ENCODE results near the gene SEMA3F.

SEMA3F gene

DNA sequence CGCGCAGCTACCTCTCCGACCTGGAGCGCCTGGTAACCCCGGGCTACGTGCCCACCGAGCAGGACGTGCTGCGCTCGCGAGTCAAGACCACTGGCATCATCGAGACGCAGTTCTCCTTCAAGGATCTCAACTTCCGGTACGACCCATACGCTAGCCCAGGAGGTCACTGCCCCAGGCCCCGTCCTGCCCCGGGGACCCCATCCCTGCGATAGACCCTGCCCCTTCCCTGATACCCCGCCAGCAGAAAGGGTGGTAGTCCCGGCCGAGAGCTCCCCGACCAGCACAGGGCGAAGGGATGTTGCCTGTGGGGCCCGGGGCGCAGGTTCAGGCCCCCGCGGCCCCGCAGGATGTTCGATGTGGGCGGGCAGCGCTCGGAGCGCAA lies 38.6 kb downstream of the SEMA3F start:
- no peaks in the 10 kb centered on the region for H3K36me3 ChIP-seq (ENCODE audit: control insufficient read depth in 4 of 4, insufficient read depth in 4 of 4, low read length in 3 of 4)
- no peak overlapping the region for H3K4me3 ChIP-seq (ENCODE audit: control insufficient read depth in 1 of 7, extremely low read depth in 1 of 7, insufficient read depth in 4 of 7, low read depth in 2 of 7, low read length in 6 of 7)
- H3K27me3 ChIP-seq (replicated peaks in 2 of 5; ENCODE audit: control insufficient read depth in 4 of 5, insufficient read depth in 5 of 5, low read length in 4 of 5): peaks cover 0 to 38% (median 25%) of the 10 kb centered on the region in 5 experiments
- H3K4me1 ChIP-seq (ENCODE audit: control extremely low read depth in 1 of 4, control insufficient read depth in 4 of 4, insufficient read depth in 4 of 4, low read length in 3 of 4): peaks cover 0 to 19% (median 15%) of the 10 kb centered on the region in 4 experiments
- CTCF ChIA-PET: interaction anchor here (1.0 to 12.2 kb wide), 13 partner anchors 14 to 92 kb away, joined by 3 to 238 read pairs (median 26); partner anchors contain the start of genes GNAI2, LSMEM2 and SLC38A3
- DNase-seq: no peak
- 29% methylated on average over 34 of the region's 34 CpGs for WGBS (ENCODE audit: insufficient coverage)
- H3K9me3 ChIP-seq (ENCODE audit: control extremely low read depth in 1 of 5, control insufficient read depth in 4 of 5, insufficient read depth in 2 of 5, low read depth in 1 of 5, low read length in 4 of 5): no peaks in the 10 kb centered on the region
- POLR2A ChIA-PET: no interaction called here
- no peak overlapping the region for H3K27ac ChIP-seq (ENCODE audit: insufficient read depth in 1 of 2, low read depth in 1 of 2, low read length in 2 of 2, poor library complexity in 1 of 2, severe bottlenecking in 2 of 2)

DNA sequence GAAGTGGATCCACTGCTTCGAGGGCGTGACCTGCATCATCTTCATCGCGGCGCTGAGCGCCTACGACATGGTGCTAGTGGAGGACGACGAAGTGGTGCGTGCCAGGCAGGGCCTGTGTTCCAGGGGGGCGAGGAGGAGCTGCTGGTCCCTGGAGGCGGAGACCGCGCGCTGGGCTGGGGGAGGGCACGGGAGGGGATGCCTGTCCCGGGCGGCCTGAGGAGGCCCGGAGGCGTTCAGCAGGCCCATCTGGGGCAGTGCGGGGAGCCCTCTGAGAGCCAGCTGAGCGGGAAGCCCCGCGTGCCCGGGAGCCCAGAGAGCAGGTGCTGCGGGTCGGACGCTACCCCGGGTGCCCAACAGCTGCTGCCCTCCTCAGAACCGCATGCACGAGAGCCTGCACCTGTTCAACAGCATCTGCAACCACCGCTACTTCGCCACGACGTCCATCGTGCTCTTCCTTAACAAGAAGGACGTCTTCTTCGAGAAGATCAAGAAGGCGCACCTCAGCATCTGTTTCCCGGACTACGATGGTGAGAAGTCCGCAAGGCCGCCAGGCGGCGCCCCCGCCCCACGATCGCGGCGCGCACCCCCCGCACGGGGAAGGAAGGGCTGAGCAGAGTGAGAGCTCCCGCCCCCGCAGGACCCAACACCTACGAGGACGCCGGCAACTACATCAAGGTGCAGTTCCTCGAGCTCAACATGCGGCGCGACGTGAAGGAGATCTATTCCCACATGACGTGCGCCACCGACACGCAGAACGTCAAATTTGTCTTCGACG lies 39.2 kb downstream of the SEMA3F start:
- 10% methylated on average over 64 of the region's 70 CpGs for WGBS (ENCODE audit: insufficient coverage)
- POLR2A ChIA-PET: interaction anchor here (1.1 kb wide), 1 partner anchor 32 kb away, joined by 7 read pairs; no protein-coding TSS in a partner anchor
- peaks cover 0 to 38% (median 25%) of the 10 kb centered on the region in 5 experiments for H3K27me3 ChIP-seq (replicated peaks in 2 of 5; ENCODE audit: control insufficient read depth in 4 of 5, insufficient read depth in 5 of 5, low read length in 4 of 5)
- H3K36me3 ChIP-seq (ENCODE audit: control insufficient read depth in 4 of 4, insufficient read depth in 4 of 4, low read length in 3 of 4): no peaks in the 10 kb centered on the region
- CTCF ChIA-PET: interaction anchor here (0.8 to 12.2 kb wide), 21 partner anchors 10 to 124 kb away, joined by 3 to 238 read pairs (median 6); partner anchors contain the start of genes GNAI2, LSMEM2 and SLC38A3
- peaks cover 0 to 17% (median 15%) of the 10 kb centered on the region in 4 experiments for H3K4me1 ChIP-seq (ENCODE audit: control extremely low read depth in 1 of 4, control insufficient read depth in 4 of 4, insufficient read depth in 4 of 4, low read length in 3 of 4)
- H3K9me3 ChIP-seq (ENCODE audit: control extremely low read depth in 1 of 5, control insufficient read depth in 4 of 5, insufficient read depth in 2 of 5, low read depth in 1 of 5, low read length in 4 of 5): no peaks in the 10 kb centered on the region
- H3K27ac ChIP-seq (ENCODE audit: insufficient read depth in 1 of 2, low read depth in 1 of 2, low read length in 2 of 2, poor library complexity in 1 of 2, severe bottlenecking in 2 of 2): no peak overlapping the region
- H3K4me3 ChIP-seq (ENCODE audit: control insufficient read depth in 1 of 7, extremely low read depth in 1 of 7, insufficient read depth in 4 of 7, low read depth in 2 of 7, low read length in 6 of 7): peak overlapping the region in 1 of 7 experiments; percentile 11
- DNase-seq: peak; percentile 80 to 88 (median 86)

DNA sequence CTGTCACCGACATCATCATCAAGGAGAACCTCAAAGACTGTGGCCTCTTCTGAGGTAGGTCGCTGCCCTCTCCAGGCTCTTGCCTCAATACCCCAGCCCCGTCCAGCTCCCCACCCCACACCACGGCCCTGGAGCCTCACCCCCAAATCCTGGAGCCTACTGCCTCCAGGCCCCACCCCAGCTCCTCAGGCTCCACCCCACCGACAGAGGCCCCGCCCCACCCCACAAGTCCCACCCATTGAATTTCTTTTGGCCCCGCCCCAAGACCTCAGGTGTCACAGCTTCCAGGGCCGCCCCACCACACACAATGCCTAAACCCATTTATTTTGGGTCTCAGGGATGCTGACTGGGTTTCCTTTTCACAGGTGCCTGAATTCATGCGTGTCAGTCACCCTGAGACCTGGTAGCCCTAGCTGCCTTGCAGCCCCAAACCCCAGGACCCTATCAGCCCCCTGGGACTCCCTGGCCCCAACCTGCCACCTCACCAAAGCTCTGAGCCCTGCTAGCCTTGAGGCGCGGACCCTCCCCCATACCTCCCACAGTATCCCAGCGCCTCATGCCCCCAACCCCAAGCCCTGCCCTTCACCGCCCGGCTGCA lies 39.9 kb downstream of the SEMA3F start:
- Histone ChIP-seq H3K4me1 (ENCODE audit: control extremely low read depth in 1 of 4, control insufficient read depth in 4 of 4, insufficient read depth in 4 of 4, low read length in 3 of 4) (peaks cover 0 to 17% (median 15%) of the 10 kb centered on the region in 4 experiments), H3K4me3 (ENCODE audit: control insufficient read depth in 1 of 7, extremely low read depth in 1 of 7, insufficient read depth in 4 of 7, low read depth in 2 of 7, low read length in 6 of 7) (peak overlapping the region in 1 of 7 experiments; percentile 11), H3K36me3 (ENCODE audit: control insufficient read depth in 4 of 4, insufficient read depth in 4 of 4, low read length in 3 of 4) (no peaks in the 10 kb centered on the region), H3K9me3 (ENCODE audit: control extremely low read depth in 1 of 5, control insufficient read depth in 4 of 5, insufficient read depth in 2 of 5, low read depth in 1 of 5, low read length in 4 of 5) (no peaks in the 10 kb centered on the region), H3K27ac (ENCODE audit: insufficient read depth in 1 of 2, low read depth in 1 of 2, low read length in 2 of 2, poor library complexity in 1 of 2, severe bottlenecking in 2 of 2) (no peak overlapping the region), H3K27me3 (replicated peaks in 2 of 5; ENCODE audit: control insufficient read depth in 4 of 5, insufficient read depth in 5 of 5, low read length in 4 of 5) (peaks cover 0 to 38% (median 25%) of the 10 kb centered on the region in 5 experiments)
- ChIA-PET POLR2A (interaction anchor here (1.1 kb wide), 2 partner anchors 12 to 31 kb away, joined by 3 to 7 read pairs; no protein-coding TSS in a partner anchor), CTCF (interaction anchor here (0.8 to 12.2 kb wide), 21 partner anchors 11 to 123 kb away, joined by 3 to 238 read pairs (median 6); partner anchors contain the start of genes GNAI2, LSMEM2 and SLC38A3)
- peak in 1 of 3 donors; percentile 48 for DNase-seq
- 87% methylated on average over 10 of the region's 14 CpGs for WGBS (ENCODE audit: insufficient coverage)

DNA sequence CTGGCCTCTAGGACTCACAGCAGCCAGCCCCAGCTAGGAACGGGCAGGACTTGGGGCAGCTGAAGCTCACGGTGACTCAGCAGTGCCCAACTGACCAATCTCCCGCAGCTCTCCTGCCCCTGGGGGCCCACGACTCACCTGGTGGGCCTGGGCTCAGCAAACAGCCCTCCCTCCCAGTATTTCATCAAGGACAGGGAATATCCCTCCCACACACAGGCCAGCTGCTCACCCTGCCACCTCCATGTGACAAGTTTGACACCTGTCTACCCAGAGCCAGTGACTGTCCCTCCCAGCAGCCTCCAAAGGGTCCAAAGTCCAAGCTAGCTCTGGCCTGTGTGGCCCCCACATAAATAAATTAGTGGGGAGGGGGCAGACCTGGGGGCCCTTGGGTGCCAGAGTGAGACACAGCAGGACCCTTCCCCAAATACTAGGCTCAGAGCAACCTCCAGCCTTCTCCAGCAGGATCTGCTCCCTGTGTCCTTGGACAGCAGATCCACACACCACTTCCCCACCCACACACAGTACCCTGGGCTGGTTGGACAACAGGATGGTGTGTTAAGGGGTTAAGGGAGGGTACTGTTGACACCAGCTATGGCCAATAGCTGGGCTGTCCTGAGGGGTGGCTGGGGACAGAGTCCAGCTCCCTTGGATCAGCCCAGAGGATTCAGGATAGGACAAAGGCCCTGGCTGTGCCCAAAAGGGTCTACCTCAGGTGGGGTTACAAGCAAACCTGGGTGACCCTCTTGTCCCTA lies 40.6 kb downstream of the SEMA3F start:
- peaks cover 0 to 38% (median 25%) of the 10 kb centered on the region in 5 experiments for H3K27me3 ChIP-seq (replicated peaks in 2 of 5; ENCODE audit: control insufficient read depth in 4 of 5, insufficient read depth in 5 of 5, low read length in 4 of 5)
- POLR2A ChIA-PET: interaction anchor here (1.1 to 1.2 kb wide), 3 partner anchors 12 to 40 kb away, joined by 3 to 4 read pairs (median 3); no protein-coding TSS in a partner anchor
- no peak overlapping the region for H3K27ac ChIP-seq (ENCODE audit: insufficient read depth in 1 of 2, low read depth in 1 of 2, low read length in 2 of 2, poor library complexity in 1 of 2, severe bottlenecking in 2 of 2)
- CTCF ChIA-PET: interaction anchor here (0.9 to 12.2 kb wide), 16 partner anchors 12 to 83 kb away, joined by 3 to 238 read pairs (median 16); partner anchors contain the start of genes GNAI2, LSMEM2 and SLC38A3
- no peak overlapping the region for H3K4me3 ChIP-seq (ENCODE audit: control insufficient read depth in 1 of 7, extremely low read depth in 1 of 7, insufficient read depth in 4 of 7, low read depth in 2 of 7, low read length in 6 of 7)
- peaks cover 0 to 17% (median 14%) of the 10 kb centered on the region in 4 experiments for H3K4me1 ChIP-seq (ENCODE audit: control extremely low read depth in 1 of 4, control insufficient read depth in 4 of 4, insufficient read depth in 4 of 4, low read length in 3 of 4)
- H3K9me3 ChIP-seq (ENCODE audit: control extremely low read depth in 1 of 5, control insufficient read depth in 4 of 5, insufficient read depth in 2 of 5, low read depth in 1 of 5, low read length in 4 of 5): no peaks in the 10 kb centered on the region
- H3K36me3 ChIP-seq (ENCODE audit: control insufficient read depth in 4 of 4, insufficient read depth in 4 of 4, low read length in 3 of 4): no peaks in the 10 kb centered on the region
- no peak for DNase-seq
- WGBS (ENCODE audit: insufficient coverage): 87% methylated on average over 3 of the region's 4 CpGs

DNA sequence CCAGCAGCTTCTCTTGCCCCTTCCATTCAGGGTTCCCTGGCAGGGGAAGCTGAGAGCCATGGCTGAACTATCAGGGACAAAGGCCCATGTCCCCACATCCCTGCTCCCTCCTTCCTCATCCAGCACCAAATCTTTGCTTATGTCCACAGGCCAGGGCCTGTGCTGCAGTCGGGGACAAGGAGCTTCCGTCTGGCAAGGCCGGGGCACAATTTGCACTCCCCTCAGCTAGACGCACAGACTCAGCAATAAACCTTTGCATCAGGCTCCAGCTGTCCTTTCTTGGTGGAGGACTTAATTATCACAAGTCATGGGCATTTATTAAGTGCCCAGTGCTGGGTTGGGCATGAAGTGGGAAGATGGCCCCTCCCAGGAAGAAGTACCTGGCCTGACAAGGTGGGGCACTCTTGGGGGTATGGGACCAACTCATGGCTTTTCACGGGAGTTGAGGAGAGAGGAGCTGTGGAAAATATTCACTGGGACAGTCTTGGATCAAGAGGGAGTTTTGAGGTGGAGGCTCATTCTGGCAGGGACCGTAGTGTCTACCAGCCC lies 41.2 kb downstream of the SEMA3F start:
- WGBS (ENCODE audit: insufficient coverage): 95% methylated on average over 6 of the region's 6 CpGs
- ChIA-PET POLR2A (interaction anchor here (1.1 to 1.2 kb wide), 3 partner anchors 11 to 39 kb away, joined by 3 to 4 read pairs (median 3); no protein-coding TSS in a partner anchor), CTCF (interaction anchor here (1.7 to 12.2 kb wide), 10 partner anchors 11 to 80 kb away, joined by 5 to 238 read pairs (median 68); partner anchors contain the start of genes GNAI2 and SLC38A3)
- H3K27me3 ChIP-seq (replicated peaks in 2 of 5; ENCODE audit: control insufficient read depth in 4 of 5, insufficient read depth in 5 of 5, low read length in 4 of 5): peaks cover 0 to 38% (median 25%) of the 10 kb centered on the region in 5 experiments
- no peak overlapping the region for H3K27ac ChIP-seq (ENCODE audit: insufficient read depth in 1 of 2, low read depth in 1 of 2, low read length in 2 of 2, poor library complexity in 1 of 2, severe bottlenecking in 2 of 2)
- no peak for DNase-seq
- no peaks in the 10 kb centered on the region for H3K9me3 ChIP-seq (ENCODE audit: control extremely low read depth in 1 of 5, control insufficient read depth in 4 of 5, insufficient read depth in 2 of 5, low read depth in 1 of 5, low read length in 4 of 5)
- no peak overlapping the region for H3K4me3 ChIP-seq (ENCODE audit: control insufficient read depth in 1 of 7, extremely low read depth in 1 of 7, insufficient read depth in 4 of 7, low read depth in 2 of 7, low read length in 6 of 7)
- H3K4me1 ChIP-seq (ENCODE audit: control extremely low read depth in 1 of 4, control insufficient read depth in 4 of 4, insufficient read depth in 4 of 4, low read length in 3 of 4): peaks cover 0 to 17% (median 11%) of the 10 kb centered on the region in 4 experiments
- H3K36me3 ChIP-seq (ENCODE audit: control insufficient read depth in 4 of 4, insufficient read depth in 4 of 4, low read length in 3 of 4): no peaks in the 10 kb centered on the region

DNA sequence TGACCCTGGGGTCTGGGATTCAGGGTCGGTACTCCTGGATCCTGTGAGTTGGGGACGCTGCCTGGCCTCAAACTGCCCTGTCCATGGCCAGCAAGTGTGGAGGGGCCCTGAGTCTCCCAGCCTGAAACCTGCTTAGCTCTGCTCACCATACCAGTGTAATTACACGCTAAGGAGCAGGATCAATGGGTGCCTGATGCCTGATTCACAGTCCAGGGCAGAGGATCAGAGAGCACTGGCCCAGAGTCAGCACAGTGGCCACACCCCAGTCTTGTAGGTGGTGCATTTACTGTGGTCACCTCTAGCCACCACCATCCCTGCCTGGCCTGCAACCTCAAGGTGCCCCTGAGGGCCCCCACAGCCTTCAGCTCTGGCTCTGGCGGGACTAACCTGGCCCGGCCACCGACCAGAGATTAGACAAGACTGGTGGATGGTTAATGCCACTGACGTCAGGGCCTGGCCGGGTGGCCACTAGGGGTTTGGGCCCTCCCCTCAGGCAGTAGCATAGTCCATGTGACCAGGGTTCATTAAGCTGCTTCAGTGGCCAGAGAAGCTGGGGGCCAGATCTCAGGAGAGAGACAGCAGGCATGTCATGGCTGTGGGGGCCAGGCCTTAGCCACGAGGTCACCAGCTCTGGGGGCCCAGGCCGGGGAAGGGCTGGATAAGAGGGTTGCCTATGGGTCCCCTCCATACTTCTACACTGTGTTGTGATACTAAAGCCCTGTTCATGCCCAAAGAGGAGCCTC lies 46.6 kb downstream of the SEMA3F start:
- 98% methylated on average over 6 of the region's 10 CpGs for WGBS (ENCODE audit: insufficient coverage)
- H3K9me3 ChIP-seq (ENCODE audit: control extremely low read depth in 1 of 5, control insufficient read depth in 4 of 5, insufficient read depth in 2 of 5, low read depth in 1 of 5, low read length in 4 of 5): no peaks in the 10 kb centered on the region
- no peaks in the 10 kb centered on the region for H3K36me3 ChIP-seq (ENCODE audit: control insufficient read depth in 4 of 4, insufficient read depth in 4 of 4, low read length in 3 of 4)
- ChIA-PET CTCF (interaction anchor here (1.2 to 69.0 kb wide), 4 partner anchors 9 to 122 kb away, joined by 3 to 1875 read pairs (median 85); partner anchors contain the start of genes GNAI2, GNAT1, LSMEM2 and SEMA3B), POLR2A (no interaction called here)
- H3K27me3 ChIP-seq (replicated peaks in 2 of 5; ENCODE audit: control insufficient read depth in 4 of 5, insufficient read depth in 5 of 5, low read length in 4 of 5): peaks cover 0 to 46% (median 29%) of the 10 kb centered on the region in 5 experiments
- no peak for DNase-seq
- H3K27ac ChIP-seq (ENCODE audit: insufficient read depth in 1 of 2, low read depth in 1 of 2, low read length in 2 of 2, poor library complexity in 1 of 2, severe bottlenecking in 2 of 2): no peak overlapping the region
- H3K4me1 ChIP-seq (ENCODE audit: control extremely low read depth in 1 of 4, control insufficient read depth in 4 of 4, insufficient read depth in 4 of 4, low read length in 3 of 4): peaks cover 0 to 17% (median 12%) of the 10 kb centered on the region in 4 experiments
- no peak overlapping the region for H3K4me3 ChIP-seq (ENCODE audit: control insufficient read depth in 1 of 7, extremely low read depth in 1 of 7, insufficient read depth in 4 of 7, low read depth in 2 of 7, low read length in 6 of 7)

All from common myeloid progenitor, CD34-positive (primary cell).